ENCODE measurements around the gene P2RY6.
"Not testable (repeated sequence)": the region's sequence is repeated elsewhere in the genome, so short reads cannot be mapped to it uniquely, and the experiment has no call there.

P2RY6 gene

DNA sequence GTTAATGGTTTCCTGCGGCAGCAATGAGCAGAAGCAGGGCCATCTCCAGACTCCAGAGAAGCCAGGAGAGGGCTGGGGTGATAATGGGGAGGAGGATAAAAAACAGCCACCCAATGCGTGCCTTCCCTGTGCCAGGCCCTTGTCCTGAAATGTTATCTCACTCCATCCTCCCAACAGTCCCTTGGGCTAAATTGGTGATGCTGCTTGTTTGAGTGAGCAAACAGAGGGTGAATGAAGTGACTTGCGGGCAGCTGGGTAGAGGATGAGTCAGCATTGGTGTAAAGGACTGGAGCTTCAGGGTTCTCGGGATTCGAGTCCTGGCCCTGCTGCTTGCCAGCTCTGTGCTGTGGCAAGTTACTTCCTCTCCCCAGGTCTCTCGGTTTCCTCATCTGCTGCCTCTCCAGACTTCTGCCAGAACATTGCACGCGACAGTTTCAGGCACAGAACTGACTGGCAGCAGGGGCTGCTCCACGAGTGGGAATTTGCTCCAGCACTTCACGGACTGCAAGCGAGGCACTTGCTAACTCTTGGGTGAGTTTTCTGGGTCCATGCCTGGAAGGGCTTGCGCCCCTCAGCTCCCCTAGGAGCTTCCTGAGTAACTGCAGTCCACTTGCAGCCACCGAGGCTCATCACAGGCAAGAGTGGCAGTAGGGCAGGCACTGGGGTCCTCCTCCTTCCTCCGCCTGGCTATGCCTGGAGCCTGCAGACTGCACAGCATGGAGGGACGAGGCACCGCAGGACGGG, at the start of gene P2RY6:
P2RY6 (plus strand) TSS at position 403 of the 744 bp plus-strand sequence. CDS start 24,181 bp downstream, outside the sequence.
- DNase-seq (ENCODE audit: low spot score), result peak; percentile 50

- no peak for DNase-seq (ENCODE audit: low spot score)
These were observed 48.0 kb upstream of the P2RY6 start for GRCh38 chr11:73223998-73224730.

GRCh38 chr11:73225001-73225686, 47.0 kb upstream of the P2RY6 start:
- no peak for DNase-seq (ENCODE audit: low spot score)

GRCh38 chr11:73225851-73226250, 46.3 kb upstream of the P2RY6 start:
- DNase-seq (ENCODE audit: low spot score), result no peak

DNA sequence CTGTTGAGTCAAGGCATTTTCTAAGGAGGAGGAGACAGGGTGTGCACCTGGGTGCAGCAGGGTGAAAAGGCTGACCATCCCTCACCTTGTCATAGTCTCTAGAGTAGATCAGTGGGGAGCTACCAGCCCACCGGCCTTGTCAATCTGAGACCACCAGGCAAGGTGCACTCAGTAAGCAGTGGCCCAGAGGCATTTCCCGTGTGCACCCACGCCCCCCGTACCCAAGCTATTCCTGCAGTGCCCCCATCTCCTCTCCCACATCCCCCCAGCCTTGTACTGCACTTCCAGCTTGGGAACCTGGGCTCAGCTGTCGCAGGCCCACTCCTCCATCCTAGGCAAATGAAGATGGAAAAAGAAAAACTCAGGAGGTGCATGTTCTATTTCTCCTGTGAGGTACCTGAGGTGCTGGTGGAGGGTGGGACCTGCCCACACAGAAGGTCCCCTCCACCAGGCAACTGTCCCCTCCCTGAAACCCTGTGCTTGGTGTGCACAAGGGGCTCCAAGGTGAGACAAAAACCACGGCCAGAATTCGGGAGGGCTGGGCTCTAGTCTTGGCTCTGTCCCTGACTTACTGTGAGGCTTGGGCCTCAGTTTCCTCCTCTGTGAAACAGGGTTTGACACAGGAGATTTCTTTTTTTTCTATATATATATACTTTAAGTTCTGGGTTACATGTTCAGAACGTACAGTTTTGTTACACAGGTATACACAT, 45.7 kb upstream of the P2RY6 start:
- no peak for DNase-seq (ENCODE audit: low spot score)

GRCh38 chr11:73227571-73228211, 44.4 kb upstream of the P2RY6 start:
- DNase-seq (ENCODE audit: low spot score), result peak; percentile 73

DNA sequence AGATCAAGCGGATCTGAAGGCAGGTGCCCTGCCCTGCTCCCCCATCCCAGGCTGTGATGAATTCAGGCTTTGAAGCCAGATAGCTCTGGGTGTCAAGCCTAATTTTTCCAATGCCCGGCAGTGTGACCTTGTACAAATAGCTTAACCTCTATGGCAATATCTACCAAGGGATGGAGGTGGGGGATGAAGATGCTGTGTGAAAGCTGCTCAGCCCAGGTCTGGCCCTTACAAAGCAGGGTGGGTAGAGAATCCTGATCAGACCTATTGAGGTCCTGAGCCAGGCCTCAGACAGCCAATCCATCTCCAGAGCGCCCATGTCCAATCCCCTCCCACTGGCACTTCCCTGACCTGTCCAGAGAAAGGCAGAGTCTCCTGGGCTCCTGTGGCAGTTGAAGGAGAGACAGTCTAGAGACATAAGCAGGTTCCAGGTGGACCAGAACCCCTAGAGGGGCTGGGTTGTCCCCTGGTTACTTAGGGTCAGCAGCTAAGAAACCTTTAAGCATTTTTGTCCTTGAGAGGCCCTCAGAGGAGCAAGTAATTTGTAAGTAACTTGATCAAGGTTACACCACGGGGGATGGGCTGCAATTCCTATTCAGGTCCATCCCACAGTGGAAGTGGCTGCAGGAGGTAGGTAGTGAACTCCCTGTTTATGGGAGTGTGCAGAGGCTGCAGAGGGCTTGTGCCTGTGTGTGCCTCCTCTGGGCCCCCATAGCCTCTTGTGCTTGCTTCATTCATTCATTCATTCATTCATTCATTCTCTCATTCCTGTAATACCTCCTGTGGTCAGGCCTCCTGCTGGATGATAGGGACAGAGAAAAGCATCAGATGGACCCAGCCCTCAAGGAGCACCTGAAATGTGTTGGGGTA, 43.6 kb upstream of the P2RY6 start:
- DNase-seq (ENCODE audit: low spot score), result no peak

- DNase-seq (ENCODE audit: low spot score), result no peak
These were observed 42.7 kb upstream of the P2RY6 start for GRCh38 chr11:73229321-73229895.

- no peak for DNase-seq (ENCODE audit: low spot score)
These were observed 42.0 kb upstream of the P2RY6 start for GRCh38 chr11:73229896-73230875.

- DNase-seq (ENCODE audit: low spot score), result no peak
These were observed 41.2 kb upstream of the P2RY6 start for GRCh38 chr11:73230931-73231330.

- not testable (repeated sequence) for DNase-seq (ENCODE audit: low spot score)
These were observed 39.7 kb upstream of the P2RY6 start for GRCh38 chr11:73232487-73232886.

GRCh38 chr11:73233211-73233610, 38.9 kb upstream of the P2RY6 start:
- no peak for DNase-seq (ENCODE audit: low spot score)

- no peak for DNase-seq (ENCODE audit: low spot score)
These were observed 38.3 kb upstream of the P2RY6 start for GRCh38 chr11:73233692-73234470.

DNA sequence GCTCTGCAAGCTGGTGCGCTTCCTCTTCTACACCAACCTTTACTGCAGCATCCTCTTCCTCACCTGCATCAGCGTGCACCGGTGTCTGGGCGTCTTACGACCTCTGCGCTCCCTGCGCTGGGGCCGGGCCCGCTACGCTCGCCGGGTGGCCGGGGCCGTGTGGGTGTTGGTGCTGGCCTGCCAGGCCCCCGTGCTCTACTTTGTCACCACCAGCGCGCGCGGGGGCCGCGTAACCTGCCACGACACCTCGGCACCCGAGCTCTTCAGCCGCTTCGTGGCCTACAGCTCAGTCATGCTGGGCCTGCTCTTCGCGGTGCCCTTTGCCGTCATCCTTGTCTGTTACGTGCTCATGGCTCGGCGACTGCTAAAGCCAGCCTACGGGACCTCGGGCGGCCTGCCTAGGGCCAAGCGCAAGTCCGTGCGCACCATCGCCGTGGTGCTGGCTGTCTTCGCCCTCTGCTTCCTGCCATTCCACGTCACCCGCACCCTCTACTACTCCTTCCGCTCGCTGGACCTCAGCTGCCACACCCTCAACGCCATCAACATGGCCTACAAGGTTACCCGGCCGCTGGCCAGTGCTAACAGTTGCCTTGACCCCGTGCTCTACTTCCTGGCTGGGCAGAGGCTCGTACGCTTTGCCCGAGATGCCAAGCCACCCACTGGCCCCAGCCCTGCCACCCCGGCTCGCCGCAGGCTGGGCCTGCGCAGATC, 37.5 kb upstream of the P2RY6 start:
- no peak for DNase-seq (ENCODE audit: low spot score)

DNA sequence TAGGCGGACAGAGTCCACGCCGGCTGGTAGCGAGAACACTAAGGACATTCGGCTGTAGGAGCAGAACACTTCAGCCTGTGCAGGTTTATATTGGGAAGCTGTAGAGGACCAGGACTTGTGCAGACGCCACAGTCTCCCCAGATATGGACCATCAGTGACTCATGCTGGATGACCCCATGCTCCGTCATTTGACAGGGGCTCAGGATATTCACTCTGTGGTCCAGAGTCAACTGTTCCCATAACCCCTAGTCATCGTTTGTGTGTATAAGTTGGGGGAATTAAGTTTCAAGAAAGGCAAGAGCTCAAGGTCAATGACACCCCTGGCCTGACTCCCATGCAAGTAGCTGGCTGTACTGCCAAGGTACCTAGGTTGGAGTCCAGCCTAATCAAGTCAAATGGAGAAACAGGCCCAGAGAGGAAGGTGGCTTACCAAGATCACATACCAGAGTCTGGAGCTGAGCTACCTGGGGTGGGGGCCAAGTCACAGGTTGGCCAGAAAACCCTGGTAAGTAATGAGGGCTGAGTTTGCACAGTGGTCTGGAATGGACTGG, 36.8 kb upstream of the P2RY6 start:
- no peak for DNase-seq (ENCODE audit: low spot score)

DNA sequence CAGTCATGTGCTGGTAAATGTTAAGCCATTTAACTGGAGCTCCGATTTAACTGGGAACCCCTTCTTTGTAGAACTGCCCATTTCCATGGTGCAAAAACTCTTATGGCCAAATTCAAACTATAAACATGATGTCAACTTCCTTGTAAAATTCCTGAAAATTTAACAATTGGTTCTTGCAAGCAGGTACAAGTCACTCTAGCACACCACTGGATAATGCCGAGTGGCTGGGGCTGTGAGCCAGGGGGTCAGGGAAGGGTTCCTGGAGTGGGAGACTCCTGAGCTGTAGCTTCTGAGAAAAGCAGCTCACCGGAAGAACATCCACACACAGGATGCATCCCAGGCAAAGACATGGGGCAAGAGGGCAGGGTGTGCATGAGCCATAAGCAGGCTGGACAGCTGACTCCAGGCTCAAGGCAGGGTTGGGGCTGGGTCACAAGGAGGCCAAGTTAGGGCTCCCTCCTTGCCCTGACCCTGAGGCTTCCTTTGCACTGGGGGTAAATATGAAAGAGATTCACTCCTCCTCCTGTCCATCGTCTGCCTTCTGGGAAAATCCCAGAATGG, 35.9 kb upstream of the P2RY6 start:
- DNase-seq (ENCODE audit: low spot score), result no peak

DNA sequence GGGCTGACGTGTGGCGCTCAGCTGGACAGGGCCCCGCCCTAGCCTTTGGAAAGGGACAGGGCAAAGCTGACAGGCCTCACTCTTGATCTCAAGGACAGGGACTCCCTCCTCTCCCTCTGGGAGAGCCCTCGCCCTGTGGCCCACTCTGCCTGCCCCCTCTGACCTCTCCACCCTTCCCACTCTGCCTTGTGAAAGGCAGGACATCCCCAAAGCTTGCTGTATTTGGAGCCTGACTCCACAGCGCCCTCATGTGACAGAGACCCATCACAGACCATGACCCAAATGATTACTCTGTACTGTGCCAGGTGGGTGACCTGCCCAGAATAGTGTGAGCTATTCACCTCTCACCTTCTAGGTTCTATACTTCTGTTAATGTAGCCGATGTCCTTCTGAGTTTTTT, 35.3 kb upstream of the P2RY6 start:
- peak; percentile 71 for DNase-seq (ENCODE audit: low spot score)

All from ecto neural progenitor cell (in vitro differentiated cells).